ENCODE data around the gene HEPN1.

Gene HEPN1

DNA sequence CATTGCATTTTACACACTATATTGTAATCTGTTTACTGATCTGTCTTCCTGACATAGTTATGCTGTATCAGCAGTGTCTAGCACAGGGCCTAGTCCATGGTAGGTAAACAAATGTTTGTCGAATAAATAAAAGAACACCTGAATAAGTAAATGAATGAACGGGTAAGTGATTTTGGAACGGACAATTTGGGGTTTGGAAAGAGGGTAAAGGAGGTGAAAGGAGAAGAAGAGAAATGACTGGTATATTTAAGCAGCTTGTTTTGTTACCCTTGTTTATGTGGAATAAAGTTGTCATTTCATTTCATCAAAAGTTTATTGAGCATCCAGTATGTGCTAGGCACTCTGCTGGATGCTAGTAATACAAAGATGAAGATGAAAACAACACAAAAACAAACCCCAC, at the start of gene HEPN1:
HEPN1 (plus strand) TSS at position 301 of the 400 bp plus-strand sequence.
- no peak for DNase-seq

DNA sequence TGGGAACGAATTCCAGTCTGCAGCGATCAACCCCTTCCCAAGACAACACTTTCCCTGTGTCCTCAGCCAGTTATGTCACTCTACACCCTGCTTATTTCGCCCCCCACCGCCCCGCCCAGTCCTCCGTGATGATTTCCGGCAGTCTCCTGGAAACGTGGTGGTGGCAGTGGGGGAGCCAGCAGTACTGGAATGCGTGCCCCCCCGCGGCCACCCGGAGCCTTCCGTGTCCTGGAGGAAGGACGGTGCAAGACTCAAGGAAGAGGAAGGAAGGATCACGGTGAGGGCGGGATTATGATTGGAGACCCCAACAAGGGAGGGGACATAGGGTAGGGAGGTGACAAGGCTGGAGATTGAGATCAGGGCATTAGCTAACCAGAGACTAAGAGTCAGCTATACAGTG, 49.7 kb upstream of the HEPN1 start:
- DNase-seq, result no peak

GRCh38 chr11:124869856-124870387, 49.1 kb upstream of the HEPN1 start:
- no peak for DNase-seq

GRCh38 chr11:124870430-124870829, 48.6 kb upstream of the HEPN1 start:
- no peak for DNase-seq

- DNase-seq, result no peak
Measured at GRCh38 chr11:124872280-124872679, 46.8 kb upstream of the HEPN1 start.

GRCh38 chr11:124872741-124873140, 46.3 kb upstream of the HEPN1 start:
- no peak for DNase-seq

DNA sequence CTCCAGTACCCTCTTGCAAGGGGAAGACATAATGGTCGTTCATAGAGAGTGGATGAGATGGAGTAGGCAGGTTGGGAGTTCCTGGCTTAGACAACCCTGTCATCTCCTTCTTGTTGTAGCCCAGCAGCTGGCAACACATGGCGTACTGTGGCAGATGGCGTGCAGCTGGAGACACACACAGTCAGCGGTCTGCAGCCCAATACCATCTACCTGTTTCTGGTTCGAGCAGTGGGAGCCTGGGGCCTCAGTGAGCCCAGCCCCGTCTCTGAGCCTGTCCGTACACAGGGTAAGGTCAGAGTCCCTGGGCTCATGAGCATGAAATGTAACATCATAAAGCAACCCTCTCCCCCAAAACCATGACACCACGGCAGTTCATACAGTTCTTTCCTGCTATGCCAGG, 45.1 kb upstream of the HEPN1 start:
- DNase-seq, result no peak

GRCh38 chr11:124874571-124875255, 44.3 kb upstream of the HEPN1 start:
- DNase-seq, result no peak

DNA sequence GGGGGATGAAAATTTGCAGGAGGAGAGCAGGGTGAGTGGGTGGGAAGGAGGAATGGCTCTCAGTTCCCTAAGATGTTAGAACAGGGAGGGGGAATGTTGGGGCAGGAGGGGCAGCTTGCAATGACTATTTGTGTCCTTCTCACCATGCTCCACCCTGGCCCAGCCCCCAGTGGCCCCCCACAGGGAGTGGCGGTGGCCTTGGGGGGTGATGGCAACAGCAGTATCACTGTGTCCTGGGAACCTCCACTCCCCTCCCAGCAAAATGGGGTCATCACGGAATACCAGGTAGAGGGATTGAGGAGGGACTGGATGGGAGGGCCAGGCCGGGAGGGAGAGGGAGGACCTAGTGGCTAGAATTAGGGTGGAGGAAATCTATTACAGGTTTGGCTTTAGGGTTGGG, 43.6 kb upstream of the HEPN1 start:
- no peak for DNase-seq

GRCh38 chr11:124875943-124876817, 42.9 kb upstream of the HEPN1 start:
- peak; percentile 90 for DNase-seq

GRCh38 chr11:124876818-124877630, 42.0 kb upstream of the HEPN1 start:
- no peak for DNase-seq

DNA sequence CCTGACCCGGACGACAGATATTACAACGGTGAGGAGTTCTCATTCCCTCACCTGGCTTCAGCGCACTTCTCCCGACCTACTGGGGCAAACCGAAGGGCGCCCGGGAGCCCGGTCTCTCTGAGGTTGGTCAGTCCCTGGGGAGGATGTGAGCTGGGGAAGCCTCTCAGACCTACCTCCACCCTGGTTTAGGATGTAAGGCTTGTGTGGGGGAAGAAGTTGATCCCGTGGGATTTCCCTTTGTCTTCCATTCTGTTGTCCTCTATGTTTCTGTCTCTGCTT, 41.5 kb upstream of the HEPN1 start:
- no peak for DNase-seq

GRCh38 chr11:124877910-124878758, 40.9 kb upstream of the HEPN1 start:
- peak; percentile 0 for DNase-seq

GRCh38 chr11:124878759-124879492, 40.1 kb upstream of the HEPN1 start:
- peak; percentile 0 for DNase-seq

GRCh38 chr11:124879493-124880289, 39.4 kb upstream of the HEPN1 start:
- no peak for DNase-seq

DNA sequence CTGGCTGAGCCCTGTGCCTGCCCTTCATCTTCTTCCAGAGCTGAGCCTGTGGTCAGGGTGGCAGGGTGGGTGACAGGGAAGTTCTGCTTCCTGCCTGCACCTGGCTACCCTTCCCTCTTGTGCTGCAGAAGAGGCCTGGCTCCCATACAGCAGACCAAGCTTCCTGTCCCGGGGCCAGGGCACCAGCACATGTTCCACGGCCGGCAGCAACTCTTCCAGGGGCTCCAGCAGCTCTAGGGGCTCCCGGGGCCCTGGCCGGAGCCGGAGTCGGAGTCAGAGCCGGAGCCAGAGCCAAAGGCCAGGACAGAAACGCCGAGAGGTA, 38.8 kb upstream of the HEPN1 start:
- DNase-seq, result no peak

DNA sequence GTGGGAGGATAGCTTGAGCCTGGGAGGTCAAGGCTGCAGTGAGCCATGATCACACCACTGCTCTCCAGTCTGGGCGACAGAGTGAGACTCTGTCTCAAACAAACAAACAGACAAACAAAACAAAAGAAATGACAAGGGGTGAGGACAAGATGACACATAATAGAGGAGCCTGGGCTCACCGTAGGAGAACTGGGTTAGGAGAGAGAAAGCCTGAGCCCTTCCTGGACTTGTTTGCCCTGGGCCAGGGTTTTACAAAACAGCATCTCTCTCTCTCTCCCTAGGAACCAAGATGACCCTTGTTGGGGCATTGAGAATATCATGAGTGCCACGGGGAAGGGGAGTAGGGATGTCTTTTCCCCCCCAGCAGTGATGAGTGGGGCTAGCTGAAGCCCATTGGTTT, 38.1 kb upstream of the HEPN1 start:
- DNase-seq, result no peak

DNA sequence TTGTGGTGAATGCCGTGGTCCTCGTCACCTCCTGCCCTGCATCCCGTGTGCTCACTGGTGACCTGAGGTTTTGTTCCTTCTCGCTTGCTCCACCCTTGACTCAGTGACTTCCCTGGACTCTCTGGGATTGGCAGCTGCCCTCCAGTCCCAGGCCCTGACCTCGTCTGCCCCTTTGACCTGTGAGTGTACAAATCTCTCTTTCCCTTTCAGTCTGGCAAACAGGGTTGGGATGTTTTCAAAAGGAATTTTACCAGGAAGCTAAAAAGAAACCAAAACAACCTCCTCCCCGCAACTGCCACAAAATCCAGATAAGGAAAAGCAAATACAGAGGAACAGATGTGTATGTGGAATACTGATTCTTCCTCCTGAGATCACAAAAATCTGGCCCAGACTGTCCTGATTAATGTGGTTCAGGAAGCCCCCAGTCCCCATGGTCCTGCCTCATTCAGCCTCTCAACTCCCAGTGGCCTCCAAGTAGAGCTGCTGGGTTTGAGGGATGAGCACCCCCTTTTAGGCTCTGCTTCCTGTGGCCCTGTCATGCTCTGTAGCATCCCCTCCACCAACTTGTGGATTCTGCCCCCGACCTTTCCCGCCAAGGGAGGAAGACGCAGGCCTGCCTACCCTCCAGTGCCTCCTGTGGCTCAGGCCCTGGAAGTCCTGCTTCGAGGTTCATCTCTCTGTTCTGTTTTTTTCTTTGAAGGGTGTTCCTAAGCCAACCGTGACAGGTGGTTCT, 36.5 kb upstream of the HEPN1 start:
- no peak for DNase-seq

GRCh38 chr11:124884340-124884739, 34.7 kb upstream of the HEPN1 start:
- no peak for DNase-seq

- no peak for DNase-seq
Measured at GRCh38 chr11:124884869-124885479, 34.1 kb upstream of the HEPN1 start.
